ENCODE results near the gene LRR1. TPM values are rescaled to one million over a fixed set of nuclear protein-coding genes. Genes with fewer than 3 reads are reported as not detected.

LRR1 gene
- total and polyA plus RNA-seq, 9 of the 15 experiments (the other 6 are each of a cell fraction or from before 2014, with no cell fraction given) = 26.5 to 58.1 (median 31.8) TPM

DNA sequence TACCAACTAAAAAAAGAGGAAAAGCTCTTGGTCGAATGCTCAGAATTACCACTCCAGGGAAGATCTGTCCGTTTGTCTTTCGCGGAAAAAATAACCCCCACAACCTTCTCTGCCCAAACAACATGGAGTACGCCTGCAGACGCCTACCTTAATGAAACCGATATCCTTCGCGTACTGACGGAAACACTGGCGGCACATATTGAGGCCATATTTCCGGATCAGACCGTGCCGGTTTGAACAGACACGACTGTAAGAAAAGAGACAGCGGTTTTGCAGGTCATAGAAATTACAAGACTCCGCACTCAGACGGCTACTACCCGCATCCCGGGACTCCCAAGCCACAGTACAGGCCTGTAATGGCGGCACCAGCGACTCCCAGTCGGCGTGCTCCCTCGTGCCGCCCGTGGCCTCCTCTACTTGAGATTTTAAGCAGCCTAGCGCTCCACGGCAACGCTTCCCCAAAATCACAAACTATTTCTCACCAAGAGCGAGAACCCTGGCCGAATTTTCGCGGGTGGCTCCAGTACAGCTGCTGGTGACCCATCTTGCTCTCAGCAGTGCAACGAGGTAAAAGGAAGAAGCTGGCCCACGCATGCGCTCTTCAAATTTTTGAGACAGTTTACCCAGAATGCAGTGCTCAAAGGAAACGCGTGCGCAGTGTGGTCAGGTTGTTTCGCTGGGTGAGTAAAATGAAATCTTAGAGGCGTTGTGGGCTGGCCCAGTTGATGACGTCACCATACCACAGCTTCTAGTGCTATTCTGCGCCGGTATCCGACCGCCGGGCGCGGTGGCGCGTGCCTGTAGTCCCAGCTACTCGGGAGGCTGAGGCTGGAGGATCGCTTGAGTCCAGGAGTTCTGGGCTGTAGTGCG is 12.7 kb upstream of the LRR1 start, which contains the start of gene RPS29 (continued):
- TF ChIP-seq, protein P1, sequence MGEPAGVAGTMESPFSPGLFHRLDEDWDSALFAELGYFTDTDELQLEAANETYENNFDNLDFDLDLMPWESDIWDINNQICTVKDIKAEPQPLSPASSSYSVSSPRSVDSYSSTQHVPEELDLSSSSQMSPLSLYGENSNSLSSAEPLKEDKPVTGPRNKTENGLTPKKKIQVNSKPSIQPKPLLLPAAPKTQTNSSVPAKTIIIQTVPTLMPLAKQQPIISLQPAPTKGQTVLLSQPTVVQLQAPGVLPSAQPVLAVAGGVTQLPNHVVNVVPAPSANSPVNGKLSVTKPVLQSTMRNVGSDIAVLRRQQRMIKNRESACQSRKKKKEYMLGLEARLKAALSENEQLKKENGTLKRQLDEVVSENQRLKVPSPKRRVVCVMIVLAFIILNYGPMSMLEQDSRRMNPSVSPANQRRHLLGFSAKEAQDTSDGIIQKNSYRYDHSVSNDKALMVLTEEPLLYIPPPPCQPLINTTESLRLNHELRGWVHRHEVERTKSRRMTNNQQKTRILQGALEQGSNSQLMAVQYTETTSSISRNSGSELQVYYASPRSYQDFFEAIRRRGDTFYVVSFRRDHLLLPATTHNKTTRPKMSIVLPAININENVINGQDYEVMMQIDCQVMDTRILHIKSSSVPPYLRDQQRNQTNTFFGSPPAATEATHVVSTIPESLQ (CRISPR knock-in tag; IDR thresholded peaks at IDR 0.05) = no peak
- peak; percentile 68; the same call in 1 of the 2 replicates for TF ChIP-seq GTF2E2 (tag; IDR thresholded peaks at IDR 0.05)
- peak; percentile 28 for TF ChIP-seq RB1 (IDR thresholded peaks at IDR 0.05; ENCODE audit: low read depth)
- no peak for TF ChIP-seq SRSF1 (IDR thresholded peaks at IDR 0.05; ENCODE audit: low read depth, low read length)
- TF ChIP-seq CBX8 (IDR thresholded peaks at IDR 0.05; ENCODE audit: borderline replicate concordance, extremely low read depth, low read depth, low read length, poor library complexity, severe bottlenecking) = no peak
- TF ChIP-seq ZNF41 (CRISPR knock-in tag; conservative IDR thresholded peaks at IDR 0.05) = no peak
- peak; percentile 78 for TF ChIP-seq PML (IDR thresholded peaks at IDR 0.05; ENCODE audit: low read length)
- TF ChIP-seq ZNF174 (CRISPR knock-in tag; IDR thresholded peaks at IDR 0.05) = no peak
- no peak for TF ChIP-seq C11orf30 (IDR thresholded peaks at IDR 0.05; ENCODE audit: low read depth)
- no peak; the same call in 1 of the 2 replicates for TF ChIP-seq NCOR1 (IDR thresholded peaks at IDR 0.05)
- no peak for TF ChIP-seq KDM4B (IDR thresholded peaks at IDR 0.05; ENCODE audit: borderline replicate concordance in 2 of 2, low read depth in 1 of 2)
- peak; percentile 88 for TF ChIP-seq TAF9B (IDR thresholded peaks at IDR 0.05; ENCODE audit: partially characterized antibody)
- TF ChIP-seq ZNF551 (CRISPR knock-in tag; IDR thresholded peaks at IDR 0.05) = no peak
- TF ChIP-seq SMAD2 (IDR thresholded peaks at IDR 0.05; ENCODE audit: low read depth, low read length) = no peak
- TF ChIP-seq, protein P2, sequence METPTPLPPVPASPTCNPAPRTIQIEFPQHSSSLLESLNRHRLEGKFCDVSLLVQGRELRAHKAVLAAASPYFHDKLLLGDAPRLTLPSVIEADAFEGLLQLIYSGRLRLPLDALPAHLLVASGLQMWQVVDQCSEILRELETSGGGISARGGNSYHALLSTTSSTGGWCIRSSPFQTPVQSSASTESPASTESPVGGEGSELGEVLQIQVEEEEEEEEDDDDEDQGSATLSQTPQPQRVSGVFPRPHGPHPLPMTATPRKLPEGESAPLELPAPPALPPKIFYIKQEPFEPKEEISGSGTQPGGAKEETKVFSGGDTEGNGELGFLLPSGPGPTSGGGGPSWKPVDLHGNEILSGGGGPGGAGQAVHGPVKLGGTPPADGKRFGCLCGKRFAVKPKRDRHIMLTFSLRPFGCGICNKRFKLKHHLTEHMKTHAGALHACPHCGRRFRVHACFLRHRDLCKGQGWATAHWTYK (CRISPR knock-in tag; IDR thresholded peaks at IDR 0.05) = peak; percentile 58; the same call in 1 of the 2 replicates
- no peak for TF ChIP-seq SETDB1 (IDR thresholded peaks at IDR 0.05; ENCODE audit: low read length)
- no peak for TF ChIP-seq NELFE (IDR thresholded peaks at IDR 0.05; ENCODE audit: insufficient read depth, insufficient read length)
- TF ChIP-seq, protein P3, sequence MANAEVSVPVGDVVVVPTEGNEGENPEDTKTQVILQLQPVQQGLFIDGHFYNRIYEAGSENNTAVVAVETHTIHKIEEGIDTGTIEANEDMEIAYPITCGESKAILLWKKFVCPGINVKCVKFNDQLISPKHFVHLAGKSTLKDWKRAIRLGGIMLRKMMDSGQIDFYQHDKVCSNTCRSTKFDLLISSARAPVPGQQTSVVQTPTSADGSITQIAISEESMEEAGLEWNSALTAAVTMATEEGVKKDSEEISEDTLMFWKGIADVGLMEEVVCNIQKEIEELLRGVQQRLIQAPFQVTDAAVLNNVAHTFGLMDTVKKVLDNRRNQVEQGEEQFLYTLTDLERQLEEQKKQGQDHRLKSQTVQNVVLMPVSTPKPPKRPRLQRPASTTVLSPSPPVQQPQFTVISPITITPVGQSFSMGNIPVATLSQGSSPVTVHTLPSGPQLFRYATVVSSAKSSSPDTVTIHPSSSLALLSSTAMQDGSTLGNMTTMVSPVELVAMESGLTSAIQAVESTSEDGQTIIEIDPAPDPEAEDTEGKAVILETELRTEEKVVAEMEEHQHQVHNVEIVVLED (CRISPR knock-in tag; IDR thresholded peaks at IDR 0.05) = 0 out of 2 replicates have a peak, but pooled peaks have one; percentile 15
- no peak for TF ChIP-seq ZNF717 (CRISPR knock-in tag; IDR thresholded peaks at IDR 0.05)
- no peak for TF ChIP-seq EP300 (IDR thresholded peaks at IDR 0.05; ENCODE audit: low read length)
- TF ChIP-seq CREB1 (IDR thresholded peaks at IDR 0.05) = peak; percentile 87
- peak; percentile 94 for TF ChIP-seq CREB1 (CRISPR knock-in tag; IDR thresholded peaks at IDR 0.05)
- peak; percentile 87; the same call in 1 of the 2 replicates for TF ChIP-seq KAT7 (CRISPR knock-in tag; IDR thresholded peaks at IDR 0.05; ENCODE audit: borderline replicate concordance)
- peak; percentile 82 for TF ChIP-seq FOSL1 (tag; conservative IDR thresholded peaks at IDR 0.05)
- no peak for TF ChIP-seq CBX2 (IDR thresholded peaks at IDR 0.05; ENCODE audit: insufficient read depth, low read length, poor library complexity, severe bottlenecking)

All from K562 (cell line).